Lung (tissue), 12 donors: Measurements from ENCODE around the gene FIS1. TPM values are rescaled to one million over a fixed set of nuclear protein-coding genes. Genes with fewer than 3 reads are reported as not detected.

ENCODE experiments used
- ATAC-seq: fragments of 200-7000 bp; cut with Tn5 transposase; one replicate; pipeline ENCODE4 v1.9.1; 2020; ENCODE audit warnings: moderate number of reproducible peaks; ENCODE audit not compliant: insufficient read depth, low FRiP score
- DNase-seq, 3 donors: peaks; one replicate each; pipeline ENCODE4 v3.0.0-alpha.2; 2013 to 2017
- H3K27ac ChIP-seq, 2 donors: one replicate each; pipeline ENCODE4 v1.5.1; 2013; ENCODE audit warnings: mild to moderate bottlenecking in 2 of 2, moderate library complexity in 2 of 2, control low read depth in 1 of 2, inconsistent platforms in 1 of 2, low read depth in 1 of 2, low read length in 1 of 2
- H3K27me3 ChIP-seq, 3 donors: one replicate each; pipeline ENCODE4 v1.5.1; 2013; ENCODE audit warnings: low read length in 2 of 3; ENCODE audit not compliant: control insufficient read depth in 3 of 3, insufficient read depth in 3 of 3
- H3K36me3 ChIP-seq, 4 donors: one replicate each; pipeline ENCODE4 v1.5.1; 2013; ENCODE audit warnings: low read length in 4 of 4, mild to moderate bottlenecking in 1 of 4, moderate library complexity in 1 of 4; ENCODE audit not compliant: control insufficient read depth in 4 of 4, insufficient read depth in 4 of 4
- H3K4me1 ChIP-seq, 5 donors: one replicate each; pipeline ENCODE4 v1.5.1; 2013; ENCODE audit warnings: low read length in 5 of 5, mild to moderate bottlenecking in 2 of 5, moderate library complexity in 1 of 5; ENCODE audit not compliant: control insufficient read depth in 5 of 5, insufficient read depth in 5 of 5
- H3K4me3 ChIP-seq: one replicate; pipeline ENCODE4 v1.5.1; 2013; ENCODE audit warnings: mild to moderate bottlenecking, control low read depth, moderate library complexity
- H3K9ac ChIP-seq, 2 donors: one replicate each; pipeline ENCODE4 v1.5.1; 2013; ENCODE audit warnings: low read length in 2 of 2, control low read depth in 1 of 2; ENCODE audit not compliant: insufficient read depth in 1 of 2
- H3K9me3 ChIP-seq, 4 donors: one replicate each; pipeline ENCODE4 v1.5.1; 2013; ENCODE audit warnings: low read length in 3 of 4, mild to moderate bottlenecking in 1 of 4, moderate library complexity in 1 of 4; ENCODE audit not compliant: control insufficient read depth in 4 of 4, insufficient read depth in 3 of 4
- CTCF ChIP-seq: IDR thresholded peaks from 2 replicates; pipeline ENCODE4 v1.5.1; 2012; ENCODE audit warnings: mild to moderate bottlenecking; ENCODE audit errors: control extremely low read depth, extremely low read depth
- WGBS, 2 donors: extraction: QIAGEN DNeasy Blood & Tissue Kit; methylation state at CpG; one replicate each; pipeline ENCODE4 v1.1.7; 2013; 5-methylcytosine and 5-hydroxymethylcytosine counted together
- polyA plus RNA-seq, 2 donors: library from polyadenylated mRNA; stranded (reverse); fragments of 200-250 nt; gene quantifications; one replicate each; pipeline ENCODE4 v1.2.1, GENCODE V29; 2013
- total RNA-seq, 2 donors: library from RNA; depleted of rRNA in 1 of 2; stranded (reverse); fragments of >200 nt in 1 of 2; gene quantifications; one replicate each; pipeline ENCODE4 v1.2.1, GENCODE V29; 2014 to 2021
- donor health status: control.
- donor health status: control.
- donor health status: Bipolar disorder and iron deficiency.
- donor health status: healthy.
- donor health status: DM: yes; HTN: yes; CAD: no.

FIS1 gene
- total and polyA plus RNA-seq, 4 donors: 109 to 235 (median 159) TPM

- WGBS, 2 donors: 93 to 95% methylated on average over 27 of the region's 27 CpGs
- no peaks in the 10 kb centered on the region for H3K27me3 ChIP-seq
- peaks cover 0 to 10% (median 4%) of the 10 kb centered on the region in 5 donors for H3K4me1 ChIP-seq
- no peak overlapping the region for H3K9ac ChIP-seq
- H3K9me3 ChIP-seq: no peaks in the 10 kb centered on the region
- peaks cover 0 to 40% (median 16%) of the 10 kb centered on the region in 4 donors for H3K36me3 ChIP-seq
- ATAC-seq (no peak), DNase-seq (no peak)
- TF ChIP-seq CTCF: no peak
- no peak overlapping the region for H3K27ac ChIP-seq
- H3K4me3 ChIP-seq: no peak overlapping the region
These were observed 22.5 kb downstream of the FIS1 start for GRCh38 chr7:101222275-101222830.

- DNase-seq (no peak), ATAC-seq (no peak)
- Histone ChIP-seq H3K4me1 (peaks cover 0 to 18% (median 7%) of the 10 kb centered on the region in 5 donors), H3K9me3 (no peaks in the 10 kb centered on the region), H3K27me3 (no peaks in the 10 kb centered on the region), H3K4me3 (no peak overlapping the region), H3K27ac (no peak overlapping the region), H3K36me3 (peaks cover 0 to 36% (median 16%) of the 10 kb centered on the region in 4 donors), H3K9ac (no peak overlapping the region)
- WGBS, 2 donors: 84 to 91% methylated on average over 5 of the region's 5 CpGs
- no peak for TF ChIP-seq CTCF
These were observed 24.6 kb downstream of the FIS1 start for GRCh38 chr7:101220295-101220694.

- Histone ChIP-seq H3K36me3 (peaks cover 0 to 24% (median 13%) of the 10 kb centered on the region in 4 donors), H3K4me3 (peak overlapping the region; percentile 78), H3K9ac (peak overlapping the region; percentile 50 to 69), H3K4me1 (peaks cover 0 to 18% (median 7%) of the 10 kb centered on the region in 5 donors), H3K27me3 (no peaks in the 10 kb centered on the region), H3K9me3 (no peaks in the 10 kb centered on the region), H3K27ac (peak overlapping the region; percentile 57 to 96)
- DNase-seq (no peak), ATAC-seq (no peak)
- WGBS, 2 donors: 8 to 9% methylated on average over 26 of the region's 26 CpGs
- no peak for TF ChIP-seq CTCF
These were observed 26.4 kb downstream of the FIS1 start for GRCh38 chr7:101218236-101219125.
